ENCODE measurements around the gene PCDH9.

GRCh38 chr13:66673401-66673800 lies 556.7 kb downstream of the PCDH9 start:
- TF ChIP-seq CTCF (IDR thresholded peaks at IDR 0.05) (no peak), TAF1 (IDR thresholded peaks at IDR 0.05; ENCODE audit: borderline replicate concordance, low read depth, low read length) (no peak)

Data from SK-N-SH (cell line).